ENCODE results near the gene TSPAN18.

DNA sequence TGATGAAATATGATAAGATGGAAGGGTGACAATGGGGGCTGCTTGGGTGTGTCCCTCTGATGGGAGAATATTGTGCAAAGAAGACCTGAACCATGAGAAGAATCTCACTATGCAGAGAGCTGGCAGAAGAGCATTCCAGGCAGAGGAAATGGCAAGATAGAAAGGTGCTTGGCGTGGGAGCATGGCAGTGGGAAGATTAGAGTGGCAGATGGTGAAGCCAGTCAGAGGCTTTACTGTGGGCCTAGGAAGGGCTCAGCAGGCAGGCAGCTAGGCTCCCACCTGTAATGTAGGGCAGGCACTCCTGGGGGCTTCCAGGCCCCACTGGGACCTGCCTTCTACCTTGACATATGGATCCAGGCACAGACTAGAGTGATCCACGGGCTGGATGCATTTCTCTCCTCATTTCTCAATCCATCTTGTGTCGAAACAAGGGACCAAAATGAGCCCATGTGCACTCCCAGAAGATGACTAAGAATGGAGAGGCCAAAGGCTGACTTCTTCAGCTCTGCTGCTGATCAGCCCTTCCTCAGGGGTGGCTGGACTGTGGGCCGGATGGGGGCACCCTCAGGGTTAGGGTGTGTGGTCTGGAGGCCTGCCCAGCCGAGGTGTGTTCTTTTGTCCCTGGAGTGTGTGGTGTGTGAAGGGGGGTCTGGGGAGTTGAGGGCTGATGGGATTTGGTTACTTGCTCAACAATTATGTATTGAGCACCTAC, 88.3 kb downstream of the TSPAN18 start:
- TF ChIP-seq POLR2A (IDR thresholded peaks at IDR 0.05) (no peak), EP300 (IDR thresholded peaks at IDR 0.05) (no peak), POLR2AphosphoS5 (IDR thresholded peaks at IDR 0.05) (no peak)
- TF ChIP-seq, protein P1, sequence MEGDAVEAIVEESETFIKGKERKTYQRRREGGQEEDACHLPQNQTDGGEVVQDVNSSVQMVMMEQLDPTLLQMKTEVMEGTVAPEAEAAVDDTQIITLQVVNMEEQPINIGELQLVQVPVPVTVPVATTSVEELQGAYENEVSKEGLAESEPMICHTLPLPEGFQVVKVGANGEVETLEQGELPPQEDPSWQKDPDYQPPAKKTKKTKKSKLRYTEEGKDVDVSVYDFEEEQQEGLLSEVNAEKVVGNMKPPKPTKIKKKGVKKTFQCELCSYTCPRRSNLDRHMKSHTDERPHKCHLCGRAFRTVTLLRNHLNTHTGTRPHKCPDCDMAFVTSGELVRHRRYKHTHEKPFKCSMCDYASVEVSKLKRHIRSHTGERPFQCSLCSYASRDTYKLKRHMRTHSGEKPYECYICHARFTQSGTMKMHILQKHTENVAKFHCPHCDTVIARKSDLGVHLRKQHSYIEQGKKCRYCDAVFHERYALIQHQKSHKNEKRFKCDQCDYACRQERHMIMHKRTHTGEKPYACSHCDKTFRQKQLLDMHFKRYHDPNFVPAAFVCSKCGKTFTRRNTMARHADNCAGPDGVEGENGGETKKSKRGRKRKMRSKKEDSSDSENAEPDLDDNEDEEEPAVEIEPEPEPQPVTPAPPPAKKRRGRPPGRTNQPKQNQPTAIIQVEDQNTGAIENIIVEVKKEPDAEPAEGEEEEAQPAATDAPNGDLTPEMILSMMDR (IDR thresholded peaks at IDR 0.05): no peak
